ENCODE results near the gene SBF2. TPM values are rescaled to one million over a fixed set of nuclear protein-coding genes. Genes with fewer than 3 reads are reported as not detected.

SBF2 gene
- total RNA-seq, 1 experiment from 2014 or later, result 30.2 TPM

- no peak overlapping the region for H2BK15ac ChIP-seq (ENCODE audit: low read depth, low read length)
- H3K79me1 ChIP-seq (ENCODE audit: insufficient read depth, low read depth, low read length, poor library complexity, severe bottlenecking), result peaks cover 4% of the 10 kb centered on the region
- no peak overlapping the region for H4K8ac ChIP-seq (replicated peaks; ENCODE audit: insufficient read length, low read depth, low read length)
- no peak overlapping the region for H2BK20ac ChIP-seq (ENCODE audit: low read depth, low read length, poor library complexity, severe bottlenecking)
- H3T11ph ChIP-seq (ENCODE audit: low read length), result no peak overlapping the region
- H3K56ac ChIP-seq (ENCODE audit: insufficient read length, low read depth, low read length), result no peak overlapping the region
- no peak overlapping the region for H3K14ac ChIP-seq (ENCODE audit: insufficient read depth, low read length)
- H3K9ac ChIP-seq (ENCODE audit: extremely low read depth, insufficient read length, low read length), result no peak overlapping the region
- H2AK5ac ChIP-seq (ENCODE audit: insufficient read length, low read length), result no peak overlapping the region
- H3K27me3 Mint-ChIP-seq (ENCODE audit: low read depth), result peaks cover 2% of the 10 kb centered on the region; the same call in 1 of the 2 replicates
- H3K23me2 ChIP-seq (ENCODE audit: insufficient read length, low read depth, low read length, poor library complexity, severe bottlenecking), result no peaks in the 10 kb centered on the region
- WGBS (ENCODE audit: extremely low coverage, insufficient read length, low lambda C conversion rate), result no CpG with 5 or more reads among the region's 1 CpG
- H4K20me1 ChIP-seq (ENCODE audit: control insufficient read depth, insufficient read depth, insufficient read length), result no peaks in the 10 kb centered on the region
- H2BK12ac ChIP-seq (ENCODE audit: insufficient read length, low read depth, low read length), result no peak overlapping the region
- peaks cover 9% of the 10 kb centered on the region for H3K9me3 ChIP-seq (ENCODE audit: control insufficient read depth, low read depth, low read length)
- H2BK120ac ChIP-seq (ENCODE audit: low read depth, low read length, poor library complexity, severe bottlenecking), result no peak overlapping the region
- H3K27ac ChIP-seq (ENCODE audit: insufficient read length, low read depth, low read length), result no peak overlapping the region
- no peak overlapping the region for H3K4ac ChIP-seq (ENCODE audit: low read depth, low read length)
- no peak for DNase-seq
- H3K4me1 Mint-ChIP-seq, result no peaks in the 10 kb centered on the region
- H3K4me1 ChIP-seq (ENCODE audit: insufficient read depth, low read length), result no peaks in the 10 kb centered on the region
- H3K23ac ChIP-seq (ENCODE audit: insufficient read length, low read depth, low read length), result no peak overlapping the region
- no peak overlapping the region for H2AFZ ChIP-seq (ENCODE audit: low read length)
- H3K27me3 ChIP-seq (ENCODE audit: insufficient read depth, low read length), result no peaks in the 10 kb centered on the region
- H3K4me2 ChIP-seq (ENCODE audit: insufficient read depth, insufficient read length, low read length), result no peak overlapping the region
- TF ChIP-seq CTCF (conservative IDR thresholded peaks at IDR 0.05), result no peak
- H3K9me3 Mint-ChIP-seq, result peaks cover 31 to 32% of the 10 kb centered on the region in 2 experiments
- no peak overlapping the region for H2BK5ac ChIP-seq (ENCODE audit: insufficient read length, low read length)
- H3K79me2 ChIP-seq (ENCODE audit: insufficient read depth, low read length), result no peaks in the 10 kb centered on the region; the same call in 1 of the 2 replicates
- H3K27ac Mint-ChIP-seq, result no peak overlapping the region
- peaks cover 29 to 43% (median 41%) of the 10 kb centered on the region in 3 experiments for H3K36me3 Mint-ChIP-seq (ENCODE audit: insufficient read depth in 1 of 3, low read depth in 3 of 3)
- no peak overlapping the region for H4K5ac ChIP-seq (ENCODE audit: insufficient read length, low read depth, low read length)
- H3K4me3 Mint-ChIP-seq, result no peak overlapping the region
- no peak overlapping the region for H4K91ac ChIP-seq (ENCODE audit: insufficient read length, low read depth, low read length)
- no peak overlapping the region for H3K18ac ChIP-seq (ENCODE audit: insufficient read length, low read depth, low read length)
Measured at GRCh38 chr11:10236840-10237239, 57.2 kb downstream of the SBF2 start.

Data from H9 (cell line).